Measurements from ENCODE around the gene TTLL10.

The TTLL10 gene

DNA sequence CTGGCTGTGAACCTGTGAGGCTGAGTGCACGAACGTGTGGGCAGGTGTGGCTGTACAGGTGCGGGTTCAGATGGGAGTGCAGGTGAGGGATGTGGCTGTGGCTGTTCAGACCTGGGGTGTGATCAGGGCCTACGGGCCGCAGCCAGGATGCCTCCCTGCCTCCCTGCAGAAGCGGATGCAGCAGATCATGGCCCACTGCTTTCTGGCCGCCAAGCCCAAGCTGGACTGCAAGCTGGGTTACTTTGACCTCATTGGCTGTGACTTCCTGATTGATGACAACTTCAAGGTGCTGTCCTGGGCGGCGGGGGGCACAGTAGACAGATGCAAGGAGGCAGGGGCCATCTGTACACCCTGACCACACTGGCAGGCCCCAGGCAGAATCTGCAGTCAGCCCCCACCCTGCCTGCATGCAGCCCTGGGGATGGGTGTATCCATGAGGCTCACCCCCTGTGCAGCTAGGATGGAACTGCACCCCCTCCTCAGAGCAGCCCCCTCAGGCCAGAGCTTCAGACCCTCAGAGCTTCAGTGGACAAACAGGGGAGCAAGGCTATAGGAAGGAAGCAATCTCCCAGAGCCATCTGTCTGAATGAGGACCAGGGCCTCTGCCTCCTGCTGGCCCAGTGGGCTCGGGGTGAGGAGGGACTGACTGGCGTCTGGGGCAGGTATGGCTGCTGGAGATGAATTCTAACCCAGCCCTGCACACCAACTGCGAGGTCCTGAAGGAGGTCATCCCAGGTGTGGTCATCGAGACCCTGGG, 22.9 kb downstream of the TTLL10 start:
- DNase-seq (ENCODE audit: low read depth): no peak
- no peak overlapping the region for H3K4me3 ChIP-seq (ENCODE audit: low read depth, low read length)
- TF ChIP-seq, protein P1, sequence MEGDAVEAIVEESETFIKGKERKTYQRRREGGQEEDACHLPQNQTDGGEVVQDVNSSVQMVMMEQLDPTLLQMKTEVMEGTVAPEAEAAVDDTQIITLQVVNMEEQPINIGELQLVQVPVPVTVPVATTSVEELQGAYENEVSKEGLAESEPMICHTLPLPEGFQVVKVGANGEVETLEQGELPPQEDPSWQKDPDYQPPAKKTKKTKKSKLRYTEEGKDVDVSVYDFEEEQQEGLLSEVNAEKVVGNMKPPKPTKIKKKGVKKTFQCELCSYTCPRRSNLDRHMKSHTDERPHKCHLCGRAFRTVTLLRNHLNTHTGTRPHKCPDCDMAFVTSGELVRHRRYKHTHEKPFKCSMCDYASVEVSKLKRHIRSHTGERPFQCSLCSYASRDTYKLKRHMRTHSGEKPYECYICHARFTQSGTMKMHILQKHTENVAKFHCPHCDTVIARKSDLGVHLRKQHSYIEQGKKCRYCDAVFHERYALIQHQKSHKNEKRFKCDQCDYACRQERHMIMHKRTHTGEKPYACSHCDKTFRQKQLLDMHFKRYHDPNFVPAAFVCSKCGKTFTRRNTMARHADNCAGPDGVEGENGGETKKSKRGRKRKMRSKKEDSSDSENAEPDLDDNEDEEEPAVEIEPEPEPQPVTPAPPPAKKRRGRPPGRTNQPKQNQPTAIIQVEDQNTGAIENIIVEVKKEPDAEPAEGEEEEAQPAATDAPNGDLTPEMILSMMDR (conservative IDR thresholded peaks at IDR 0.05; ENCODE audit: low read depth, low read length): no peak

DNA sequence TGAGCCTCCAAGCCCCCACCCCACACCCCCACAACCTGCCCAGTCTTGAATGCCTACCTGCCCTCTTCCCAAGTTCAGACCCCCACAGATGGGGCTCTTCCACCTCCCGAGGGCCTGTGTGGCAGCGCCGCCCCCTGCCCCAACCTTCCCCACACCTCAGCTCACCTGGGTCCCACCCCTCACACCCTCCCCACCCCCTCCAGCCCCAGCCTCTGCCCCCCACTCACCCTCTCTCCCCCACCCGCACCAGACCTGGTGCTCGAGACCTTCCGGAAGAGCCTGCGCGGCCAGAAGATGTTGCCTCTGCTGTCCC, 23.5 kb downstream of the TTLL10 start:
- TF ChIP-seq, protein P1 (conservative IDR thresholded peaks at IDR 0.05; ENCODE audit: low read depth, low read length): no peak
- DNase-seq (ENCODE audit: low read depth): no peak
- H3K4me3 ChIP-seq (ENCODE audit: low read depth, low read length): no peak overlapping the region

DNA sequence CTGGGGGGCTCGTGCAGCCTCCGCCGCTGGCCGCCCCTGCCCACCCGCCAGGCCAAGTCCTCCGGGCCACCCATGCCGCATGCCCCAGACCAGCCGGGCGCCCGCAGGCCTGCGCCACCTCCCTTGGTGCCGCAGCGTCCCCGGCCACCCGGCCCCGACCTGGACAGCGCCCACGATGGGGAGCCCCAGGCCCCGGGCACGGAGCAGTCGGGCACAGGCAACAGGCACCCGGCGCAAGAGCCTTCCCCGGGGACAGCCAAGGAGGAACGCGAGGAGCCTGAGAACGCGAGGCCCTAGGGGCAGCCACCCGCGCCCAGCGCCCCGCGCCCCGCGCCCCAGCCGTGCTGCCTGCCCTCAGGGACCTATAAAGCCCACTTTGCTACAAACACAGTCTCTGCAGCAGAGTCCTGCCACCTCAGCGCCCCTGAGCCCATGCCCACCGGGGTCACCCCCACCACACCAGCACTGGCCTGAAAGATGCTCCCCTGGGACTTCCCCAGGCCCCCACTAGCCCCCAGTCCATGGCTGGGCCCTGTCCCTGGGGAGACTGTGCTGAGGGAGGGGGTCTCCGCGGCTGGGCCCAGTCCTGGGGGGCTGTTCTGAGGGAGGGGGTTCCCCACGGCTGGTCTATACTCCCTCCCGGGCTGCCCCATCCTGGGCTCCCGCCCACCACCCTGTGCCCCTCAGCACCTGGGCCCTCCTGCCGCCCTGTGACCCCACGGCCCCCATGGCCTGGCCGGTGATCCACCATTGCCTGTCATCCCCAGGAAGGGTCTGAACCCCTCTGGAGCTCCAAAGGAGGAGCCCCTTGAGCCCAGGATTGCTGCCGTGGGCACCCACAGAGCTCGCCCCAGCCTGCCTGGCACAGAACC, 24.1 kb downstream of the TTLL10 start:
- no peak overlapping the region for H3K4me3 ChIP-seq (ENCODE audit: low read depth, low read length)
- no peak for DNase-seq (ENCODE audit: low read depth)
- TF ChIP-seq, protein P1 (conservative IDR thresholded peaks at IDR 0.05; ENCODE audit: low read depth, low read length): no peak

DNA sequence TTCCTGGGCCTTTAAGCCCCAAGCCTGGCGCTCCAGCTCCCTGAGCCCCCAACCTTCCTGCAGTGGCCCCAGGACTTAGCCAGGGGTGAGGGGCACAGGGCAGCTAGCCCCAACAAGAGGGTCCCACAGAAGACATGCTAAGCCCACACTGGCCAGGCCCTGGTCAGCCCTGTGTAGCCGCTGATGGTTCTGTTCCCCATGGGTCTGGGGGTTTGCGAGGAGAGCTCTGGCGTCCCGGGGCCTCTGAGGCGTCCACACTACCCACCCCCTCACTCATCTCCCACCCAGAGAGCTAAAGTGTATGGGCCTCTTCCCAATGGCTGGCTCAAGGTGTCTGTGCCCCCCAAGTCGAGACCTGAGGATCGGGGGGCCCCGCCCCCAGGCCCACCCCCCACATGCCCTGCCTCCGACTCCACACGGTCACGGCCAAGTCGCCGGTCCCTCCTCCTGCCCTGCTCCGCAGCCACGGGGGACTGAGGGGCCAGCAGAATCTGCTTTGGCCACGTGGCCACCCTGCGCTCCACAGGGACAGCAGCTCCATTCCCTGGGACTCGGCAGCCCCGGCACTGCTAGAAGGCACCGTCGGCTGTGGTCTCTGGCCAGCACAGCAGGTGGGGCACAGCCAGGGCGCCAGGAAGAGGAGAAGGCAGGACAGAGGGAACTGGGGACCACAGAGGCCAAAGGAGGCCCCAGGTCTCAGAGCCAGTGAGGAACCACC, 24.9 kb downstream of the TTLL10 start:
- no peak for DNase-seq (ENCODE audit: low read depth)
- TF ChIP-seq, protein P1 (conservative IDR thresholded peaks at IDR 0.05; ENCODE audit: low read depth, low read length): no peak
- H3K4me3 ChIP-seq (ENCODE audit: low read depth, low read length): no peak overlapping the region

DNA sequence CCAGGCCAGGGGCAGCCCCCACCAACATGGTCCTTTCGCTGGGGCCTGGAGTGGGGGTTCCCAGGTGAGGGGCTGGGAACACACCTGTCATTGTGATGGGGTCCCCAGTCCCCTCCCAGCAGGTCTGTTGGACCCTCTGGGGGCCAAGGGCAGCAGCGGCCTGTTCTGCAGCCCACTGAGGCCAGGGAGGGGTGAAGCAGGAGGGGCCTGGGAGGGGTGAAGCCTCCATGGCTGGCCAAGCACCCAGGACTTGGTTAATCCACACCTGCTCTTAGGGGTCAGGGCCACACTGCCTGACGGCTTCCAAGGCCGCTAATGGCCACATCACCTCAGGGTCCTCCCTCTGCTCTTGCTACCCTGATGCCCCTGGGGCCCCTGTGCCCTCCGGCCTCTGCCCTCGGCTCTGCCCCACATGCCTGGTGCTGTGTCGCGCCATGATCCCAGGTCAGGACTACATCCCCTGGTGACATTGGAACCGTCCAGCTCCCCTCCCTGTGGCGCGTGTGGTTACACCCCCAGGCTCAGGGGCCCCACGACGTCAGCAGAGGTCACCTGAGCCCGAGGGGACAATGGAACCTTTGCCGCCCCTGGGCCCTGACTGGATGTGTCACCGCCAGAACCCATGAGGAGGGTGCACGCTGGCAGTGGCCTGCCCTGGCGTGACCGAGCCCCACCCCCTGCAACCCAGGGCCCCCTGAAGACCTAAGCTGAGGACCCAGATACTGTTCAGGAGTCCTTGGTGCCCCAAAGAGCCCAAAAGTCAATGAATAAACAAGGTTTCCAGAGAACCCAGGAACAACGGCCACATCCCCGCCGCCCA, 25.7 kb downstream of the TTLL10 start:
- H3K4me3 ChIP-seq (ENCODE audit: low read depth, low read length): no peak overlapping the region
- TF ChIP-seq, protein P1 (conservative IDR thresholded peaks at IDR 0.05; ENCODE audit: low read depth, low read length): no peak
- no peak for DNase-seq (ENCODE audit: low read depth)

Measured in choroid plexus epithelial cell (primary cell).